Stimulated activated CD8-positive, alpha-beta memory T cell treated with anti-CD3 and anti-CD28 coated beads, Interleukin-4, amount 100 ng/mL, for 48 hours (primary cell): ENCODE data around the gene PAXX.
"Not testable (repeated sequence)": the region's sequence is repeated elsewhere in the genome, so short reads cannot be mapped to it uniquely, and the experiment has no call there.

Source experiments
- DNase-seq: peaks from one replicate; pipeline ENCODE4 v3.0.0-alpha.2; 2020

The PAXX gene

GRCh38 chr9:137019891-137020683 lies 27.9 kb downstream of the PAXX start:
- no peak for DNase-seq

GRCh38 chr9:137020771-137021567 lies 28.7 kb downstream of the PAXX start:
- no peak for DNase-seq

GRCh38 chr9:137021568-137021978 lies 29.4 kb downstream of the PAXX start:
- DNase-seq, result no peak

- peak; percentile 91 for DNase-seq
Observed at GRCh38 chr9:137021979-137022661, 29.9 kb downstream of the PAXX start.

GRCh38 chr9:137022662-137023008 lies 30.4 kb downstream of the PAXX start:
- DNase-seq, result no peak

- DNase-seq, result no peak
Observed at GRCh38 chr9:137023157-137023556, 30.9 kb downstream of the PAXX start.

- DNase-seq, result no peak
Observed at GRCh38 chr9:137023583-137023991, 31.4 kb downstream of the PAXX start.

GRCh38 chr9:137025517-137025966 lies 33.3 kb downstream of the PAXX start:
- no peak for DNase-seq

GRCh38 chr9:137026384-137026783 lies 34.2 kb downstream of the PAXX start:
- no peak for DNase-seq

GRCh38 chr9:137026828-137027227 lies 34.6 kb downstream of the PAXX start:
- DNase-seq, result no peak

GRCh38 chr9:137027369-137028262 lies 35.4 kb downstream of the PAXX start, which contains the start of gene ABCA2:
TSS of gene ABCA2 (minus strand) at chr9:137028237. CDS start at chr9:137028140, 97 bp downstream.
- DNase-seq, result no peak

GRCh38 chr9:137028263-137029057 lies 36.2 kb downstream of the PAXX start:
- peak; percentile 79 for DNase-seq

- peak; percentile 91 for DNase-seq
Observed at GRCh38 chr9:137029058-137029936, 37.1 kb downstream of the PAXX start.

- DNase-seq, result no peak
Observed at GRCh38 chr9:137030006-137030405, 37.8 kb downstream of the PAXX start.

- peak; percentile 73 for DNase-seq
Observed at GRCh38 chr9:137030538-137031527, 38.6 kb downstream of the PAXX start.

GRCh38 chr9:137031904-137032640 lies 39.9 kb downstream of the PAXX start, which contains the start of gene FUT7:
TSS of gene FUT7 (minus strand) at chr9:137032088. CDS start at chr9:137031991, 97 bp downstream.
- peak; percentile 68 for DNase-seq

GRCh38 chr9:137032858-137033257 lies 40.6 kb downstream of the PAXX start:
- no peak for DNase-seq

- not testable (repeated sequence) for DNase-seq
Observed at GRCh38 chr9:137033481-137033880, 41.3 kb downstream of the PAXX start.
